Measurements from ENCODE around the gene EXD3. TPM values are rescaled to one million over a fixed set of nuclear protein-coding genes. Genes with fewer than 3 reads are reported as not detected.
"Not testable (repeated sequence)": the region's sequence is repeated elsewhere in the genome, so short reads cannot be mapped to it uniquely, and the experiment has no call there.

The EXD3 gene
- total RNA-seq: 28.3 TPM

GRCh38 chr9:137422604-137423513 lies at the start of gene EXD3, which contains the start of gene NOXA1:
TSS of gene EXD3 (minus strand) at chr9:137423162. CDS start at chr9:137395357, 27,805 bp downstream.
TSS of gene NOXA1 (plus strand) at chr9:137423393. CDS start at chr9:137423530, 137 bp downstream.
- DNase-seq (ENCODE audit: low read depth in 2 of 3, low spot score in 2 of 3): peak; percentile 93 to 96 (median 93)

- peak in 2 of 3 donors; percentile 62 to 86 for DNase-seq (ENCODE audit: low read depth in 2 of 3, low spot score in 2 of 3)
Measured at GRCh38 chr9:137470785-137471184, 47.8 kb upstream of the EXD3 start.

GRCh38 chr9:137467896-137468295 lies 44.9 kb upstream of the EXD3 start:
- no peak for DNase-seq (ENCODE audit: low read depth in 2 of 3, low spot score in 2 of 3)

GRCh38 chr9:137467161-137467581 lies 44.2 kb upstream of the EXD3 start:
- DNase-seq (ENCODE audit: low read depth in 2 of 3, low spot score in 2 of 3): no peak

- not testable (repeated sequence) for DNase-seq (ENCODE audit: low read depth in 2 of 3, low spot score in 2 of 3)
Measured at GRCh38 chr9:137466389-137467085, 43.6 kb upstream of the EXD3 start.

- DNase-seq (ENCODE audit: low read depth in 2 of 3, low spot score in 2 of 3): no peak
Measured at GRCh38 chr9:137465720-137466388, 42.9 kb upstream of the EXD3 start.

- DNase-seq (ENCODE audit: low read depth in 2 of 3, low spot score in 2 of 3): no peak
Measured at GRCh38 chr9:137465000-137465719, 42.2 kb upstream of the EXD3 start.

GRCh38 chr9:137464291-137464999 lies 41.5 kb upstream of the EXD3 start:
- no peak for DNase-seq (ENCODE audit: low read depth in 2 of 3, low spot score in 2 of 3)

- DNase-seq (ENCODE audit: low read depth in 2 of 3, low spot score in 2 of 3): no peak
Measured at GRCh38 chr9:137463931-137464290, 40.9 kb upstream of the EXD3 start.

- DNase-seq (ENCODE audit: low read depth in 2 of 3, low spot score in 2 of 3): no peak
Measured at GRCh38 chr9:137462986-137463930, 40.3 kb upstream of the EXD3 start.

- no peak for DNase-seq (ENCODE audit: low read depth in 2 of 3, low spot score in 2 of 3)
Measured at GRCh38 chr9:137462396-137462985, 39.5 kb upstream of the EXD3 start.

GRCh38 chr9:137461663-137462395 lies 38.9 kb upstream of the EXD3 start:
- peak in 2 of 3 donors; percentile 95 to 96 for DNase-seq (ENCODE audit: low read depth in 2 of 3, low spot score in 2 of 3)

- DNase-seq (ENCODE audit: low read depth in 2 of 3, low spot score in 2 of 3): no peak
Measured at GRCh38 chr9:137461316-137461662, 38.3 kb upstream of the EXD3 start.

- DNase-seq (ENCODE audit: low read depth in 2 of 3, low spot score in 2 of 3): no peak
Measured at GRCh38 chr9:137460363-137461315, 37.7 kb upstream of the EXD3 start.

GRCh38 chr9:137459601-137460362 lies 36.8 kb upstream of the EXD3 start:
- DNase-seq (ENCODE audit: low read depth in 2 of 3, low spot score in 2 of 3): no peak

GRCh38 chr9:137459152-137459600 lies 36.2 kb upstream of the EXD3 start, which contains the start of gene NSMF:
TSS of gene NSMF (minus strand) at chr9:137459334. CDS start at chr9:137459102, 232 bp downstream.
- peak; percentile 88 to 94 (median 92) for DNase-seq (ENCODE audit: low read depth in 2 of 3, low spot score in 2 of 3)
